Loucy (cell line): ENCODE measurements around the gene BICRAL.

Source experiments
- CTCF ChIP-seq: fragments of 200-600 bp; sonication (generic); conservative IDR thresholded peaks from 2 replicates; pipeline ENCODE4 v1.5.1; 2014; ENCODE audit warnings: mild to moderate bottlenecking, antibody characterized with exemption, low read length
- EZH2phosphoT487 ChIP-seq: fragments of 200-600 bp; IDR thresholded peaks from 2 replicates; pipeline ENCODE4 v1.6.1; 2018; ENCODE audit warnings: antibody characterized with exemption, mild to moderate bottlenecking, moderate library complexity, borderline replicate concordance

GRCh38 chr6:42879372-42880239 is 97.8 kb downstream of the BICRAL start, which contains the start of gene RPL7L1:
- TF ChIP-seq CTCF: no peak
- TF ChIP-seq EZH2phosphoT487: no peak
